Activated T-cell treated with anti-CD3 and anti-CD28 coated beads, Interleukin-2, amount 50 U/mL, for 48 hours (primary cell): ENCODE measurements around the gene IGF2.
"Not testable (repeated sequence)": the region's sequence is repeated elsewhere in the genome, so short reads cannot be mapped to it uniquely, and the experiment has no call there.

Experiments used
- DNase-seq, 2 experiments: peaks; one replicate each; pipeline ENCODE4 v3.0.0-alpha.2; 2020

The IGF2 gene

GRCh38 chr11:2136209-2136951 is 2.8 kb downstream of the IGF2 start:
- no peak for DNase-seq

GRCh38 chr11:2135648-2136201 is 3.5 kb downstream of the IGF2 start:
- no peak for DNase-seq

GRCh38 chr11:2135018-2135569 is 4.1 kb downstream of the IGF2 start:
- DNase-seq: no peak

GRCh38 chr11:2134022-2135010 is 4.9 kb downstream of the IGF2 start:
- no peak for DNase-seq

- DNase-seq: no peak
Measured at GRCh38 chr11:2133241-2134021, 5.8 kb downstream of the IGF2 start.

GRCh38 chr11:2132874-2133240 is 6.3 kb downstream of the IGF2 start:
- DNase-seq: no peak

GRCh38 chr11:2132246-2132645 is 6.9 kb downstream of the IGF2 start:
- DNase-seq: no peak

- no peak for DNase-seq
Measured at GRCh38 chr11:2131371-2132236, 7.6 kb downstream of the IGF2 start.

- DNase-seq: no peak
Measured at GRCh38 chr11:2130881-2131352, 8.3 kb downstream of the IGF2 start.

GRCh38 chr11:2129699-2130366 is 9.4 kb downstream of the IGF2 start:
- no peak for DNase-seq

GRCh38 chr11:2129308-2129698 is 9.9 kb downstream of the IGF2 start:
- DNase-seq: no peak

- DNase-seq: no peak
Measured at GRCh38 chr11:2128511-2129307, 10.5 kb downstream of the IGF2 start.

GRCh38 chr11:2128130-2128510 is 11.1 kb downstream of the IGF2 start:
- DNase-seq: no peak

- DNase-seq: no peak
Measured at GRCh38 chr11:2127482-2128129, 11.6 kb downstream of the IGF2 start.

GRCh38 chr11:2126520-2127085 is 12.6 kb downstream of the IGF2 start:
- no peak for DNase-seq

- DNase-seq: not testable (repeated sequence)
Measured at GRCh38 chr11:2124736-2125484, 14.3 kb downstream of the IGF2 start.

- no peak for DNase-seq
Measured at GRCh38 chr11:2123628-2123960, 15.6 kb downstream of the IGF2 start.

- DNase-seq: no peak
Measured at GRCh38 chr11:2122907-2123627, 16.1 kb downstream of the IGF2 start.
